Measurements from ENCODE around the gene MTUS2.

The MTUS2 gene

DNA sequence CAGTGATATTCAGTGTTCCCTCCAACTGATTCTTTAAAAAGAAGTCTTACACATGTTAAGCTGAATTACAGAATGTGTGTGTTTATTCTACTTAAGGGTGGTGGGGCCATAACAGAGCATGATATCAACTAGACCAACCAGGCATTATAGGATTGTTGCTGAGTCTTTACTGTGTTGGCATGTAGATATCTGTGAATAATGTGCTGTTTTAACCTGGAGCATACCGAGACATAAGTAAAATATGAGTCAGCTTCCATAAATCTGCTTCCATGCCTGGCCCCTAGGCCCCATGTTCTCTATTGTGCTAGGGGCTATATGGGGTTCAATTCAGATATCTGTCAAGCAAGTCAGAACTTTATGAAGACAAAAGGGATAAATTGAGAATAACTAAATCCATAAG is 295.7 kb downstream of the MTUS2 start:
- DNase-seq (ENCODE audit: low read depth in 1 of 2, low spot score in 1 of 2) = no peak
- in situ Hi-C loops (cut with HindIII; ENCODE audit: low pct_unique_long_range_greater_than_20kb, low sequenced_read_pairs) = no loop called here
- TF ChIP-seq JUND (IDR thresholded peaks at IDR 0.05; ENCODE audit: low read depth) = no peak

DNA sequence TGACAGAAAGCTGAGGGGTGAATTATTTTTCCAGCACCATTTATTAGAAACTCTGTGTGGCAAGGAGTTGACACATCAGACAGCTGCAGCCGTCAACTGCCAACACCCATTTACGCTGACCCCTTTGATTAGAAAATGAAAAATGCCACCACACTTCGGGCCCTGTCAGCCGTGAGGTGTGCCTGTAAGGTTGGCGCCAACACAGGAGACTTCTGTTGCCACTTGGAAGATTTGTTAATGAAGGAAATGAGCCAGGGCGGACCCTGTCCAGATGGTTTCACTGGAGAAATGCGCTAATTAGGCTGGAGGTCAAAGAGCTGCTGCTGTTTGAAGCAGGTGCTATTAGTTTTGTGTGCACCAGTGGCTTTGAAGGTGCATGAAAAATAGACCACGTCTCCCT is 297.5 kb downstream of the MTUS2 start:
- in situ Hi-C loops (cut with HindIII; ENCODE audit: low pct_unique_long_range_greater_than_20kb, low sequenced_read_pairs) = no loop called here
- DNase-seq (ENCODE audit: low read depth in 1 of 2, low spot score in 1 of 2) = no peak
- no peak for TF ChIP-seq JUND (IDR thresholded peaks at IDR 0.05; ENCODE audit: low read depth)

DNA sequence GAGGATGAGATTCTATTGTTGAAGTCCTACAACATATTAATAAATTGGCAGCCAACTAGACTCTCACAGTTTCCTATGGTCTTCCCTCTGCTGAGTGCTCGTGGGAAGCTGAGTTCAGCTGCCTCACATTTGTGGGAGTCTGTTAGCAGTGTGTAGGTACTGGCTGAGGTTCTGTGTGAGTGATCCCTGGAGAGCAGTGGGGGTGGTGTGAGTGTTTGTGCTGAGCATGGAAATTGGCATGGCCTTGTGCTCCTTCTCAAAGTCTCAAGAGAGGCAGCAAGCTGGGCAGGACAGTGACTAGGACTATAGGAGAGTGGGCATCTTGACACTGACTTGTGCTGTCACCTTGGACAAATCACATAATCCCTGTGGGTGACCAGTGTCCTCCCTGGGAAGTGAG is 298.3 kb downstream of the MTUS2 start:
- no peak for TF ChIP-seq JUND (IDR thresholded peaks at IDR 0.05; ENCODE audit: low read depth)
- in situ Hi-C loops (cut with HindIII; ENCODE audit: low pct_unique_long_range_greater_than_20kb, low sequenced_read_pairs) = no loop called here
- DNase-seq (ENCODE audit: low read depth in 1 of 2, low spot score in 1 of 2) = no peak

DNA sequence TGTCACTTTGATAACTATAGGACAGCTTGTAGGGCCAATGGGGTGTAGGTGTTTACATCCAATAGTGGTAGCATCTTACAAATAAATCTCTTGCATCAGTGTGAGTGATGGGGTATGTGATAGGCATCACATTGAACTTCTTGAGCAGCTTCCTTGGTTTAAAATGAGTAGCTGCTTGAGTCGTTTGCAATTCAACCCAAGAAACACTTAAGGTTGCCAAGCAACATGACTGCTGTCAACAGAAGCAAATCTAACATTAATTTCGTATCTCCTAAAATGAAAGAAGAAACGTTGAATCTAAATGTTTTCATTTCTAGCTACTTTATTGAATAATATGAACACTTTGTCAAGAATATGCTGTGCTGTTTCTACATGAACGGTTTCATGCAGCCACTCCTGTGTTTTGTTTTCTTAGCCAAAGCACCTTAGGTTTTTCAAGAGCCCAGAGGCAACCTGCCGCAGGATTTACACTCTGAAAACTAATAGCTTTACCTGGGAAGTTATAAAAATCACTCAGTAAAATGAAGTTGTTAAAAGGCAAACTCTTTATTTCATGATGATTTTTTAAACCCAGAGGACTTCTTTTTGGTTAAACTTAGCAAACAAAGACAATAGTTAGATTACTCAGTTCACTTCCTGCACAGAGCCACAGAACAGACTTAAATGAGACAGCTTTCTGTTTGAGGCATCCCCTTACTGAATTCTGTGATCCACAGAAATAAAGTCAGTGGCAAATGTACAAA is 305.2 kb downstream of the MTUS2 start:
- no peak for DNase-seq (ENCODE audit: low read depth in 1 of 2, low spot score in 1 of 2)
- TF ChIP-seq JUND (IDR thresholded peaks at IDR 0.05; ENCODE audit: low read depth) = no peak
- in situ Hi-C loops (cut with HindIII; ENCODE audit: low pct_unique_long_range_greater_than_20kb, low sequenced_read_pairs) = no loop called here

DNA sequence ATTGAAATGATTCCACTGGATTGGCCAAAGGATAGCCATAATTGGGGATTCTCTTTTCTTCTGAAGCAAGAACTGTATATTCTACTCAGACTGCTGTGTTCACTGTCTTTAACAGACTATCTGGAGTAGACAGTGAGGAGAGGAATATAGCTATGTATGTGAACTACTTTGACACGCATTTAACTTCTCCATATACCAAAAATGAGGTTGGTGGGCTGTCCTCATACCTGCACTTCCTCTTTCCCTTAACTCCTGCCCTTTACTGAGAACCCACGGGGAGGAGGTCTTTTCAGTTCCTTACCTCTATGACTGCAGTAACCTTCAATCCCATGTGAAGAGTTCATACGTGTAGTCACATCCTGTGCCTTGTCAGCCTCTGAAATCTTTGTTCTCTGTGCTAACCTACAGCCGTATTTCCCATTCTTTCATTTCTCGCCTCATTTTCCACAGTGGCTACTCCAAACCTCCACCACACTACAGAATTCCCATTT is 305.8 kb downstream of the MTUS2 start:
- no peak for DNase-seq (ENCODE audit: low read depth in 1 of 2, low spot score in 1 of 2)
- TF ChIP-seq JUND (IDR thresholded peaks at IDR 0.05; ENCODE audit: low read depth) = no peak
- in situ Hi-C loops (cut with HindIII; ENCODE audit: low pct_unique_long_range_greater_than_20kb, low sequenced_read_pairs) = no loop called here

DNA sequence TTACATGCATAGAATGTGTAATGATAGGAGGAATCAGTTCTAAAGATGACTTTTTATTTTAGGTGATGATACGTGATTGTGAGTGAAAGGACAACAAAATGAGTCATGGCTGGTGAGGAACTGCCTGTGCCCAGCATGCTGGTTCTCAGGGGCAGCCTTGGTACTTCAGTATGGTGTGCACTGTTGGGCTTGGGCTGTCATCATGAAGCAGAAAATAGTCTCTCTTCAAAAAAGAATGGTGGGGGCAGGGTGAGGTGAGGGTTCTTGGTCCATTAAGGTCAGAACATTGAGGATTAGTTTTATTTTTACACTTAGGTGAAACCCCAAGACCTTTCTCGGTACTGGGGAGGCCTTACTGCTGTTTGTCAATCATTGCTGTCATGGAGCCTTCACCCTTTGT is 309.5 kb downstream of the MTUS2 start:
- DNase-seq (ENCODE audit: low read depth in 1 of 2, low spot score in 1 of 2) = no peak
- no peak for TF ChIP-seq JUND (IDR thresholded peaks at IDR 0.05; ENCODE audit: low read depth)
- in situ Hi-C loops (cut with HindIII; ENCODE audit: low pct_unique_long_range_greater_than_20kb, low sequenced_read_pairs) = no loop called here

DNA sequence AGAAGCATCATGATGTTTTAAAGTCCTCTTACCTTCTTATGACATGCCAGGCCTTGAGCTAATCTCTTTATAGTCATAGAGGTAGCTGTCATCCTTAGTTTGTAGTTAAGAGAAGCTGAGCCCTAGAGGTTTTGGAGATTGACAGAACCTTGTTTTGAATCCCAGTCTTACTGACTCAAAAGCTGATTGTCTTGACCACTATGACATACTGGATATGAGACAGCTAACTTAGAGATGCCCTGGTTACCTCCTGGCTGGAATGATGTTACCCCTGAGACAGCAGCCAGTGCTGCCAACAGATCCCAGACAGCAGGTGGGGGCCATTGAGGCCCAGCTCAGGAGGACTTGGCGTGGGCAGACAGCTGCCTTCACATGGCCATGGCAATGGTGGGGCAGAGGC is 311.0 kb downstream of the MTUS2 start:
- in situ Hi-C loops (cut with HindIII; ENCODE audit: low pct_unique_long_range_greater_than_20kb, low sequenced_read_pairs) = no loop called here
- no peak for DNase-seq (ENCODE audit: low read depth in 1 of 2, low spot score in 1 of 2)
- TF ChIP-seq JUND (IDR thresholded peaks at IDR 0.05; ENCODE audit: low read depth) = no peak

DNA sequence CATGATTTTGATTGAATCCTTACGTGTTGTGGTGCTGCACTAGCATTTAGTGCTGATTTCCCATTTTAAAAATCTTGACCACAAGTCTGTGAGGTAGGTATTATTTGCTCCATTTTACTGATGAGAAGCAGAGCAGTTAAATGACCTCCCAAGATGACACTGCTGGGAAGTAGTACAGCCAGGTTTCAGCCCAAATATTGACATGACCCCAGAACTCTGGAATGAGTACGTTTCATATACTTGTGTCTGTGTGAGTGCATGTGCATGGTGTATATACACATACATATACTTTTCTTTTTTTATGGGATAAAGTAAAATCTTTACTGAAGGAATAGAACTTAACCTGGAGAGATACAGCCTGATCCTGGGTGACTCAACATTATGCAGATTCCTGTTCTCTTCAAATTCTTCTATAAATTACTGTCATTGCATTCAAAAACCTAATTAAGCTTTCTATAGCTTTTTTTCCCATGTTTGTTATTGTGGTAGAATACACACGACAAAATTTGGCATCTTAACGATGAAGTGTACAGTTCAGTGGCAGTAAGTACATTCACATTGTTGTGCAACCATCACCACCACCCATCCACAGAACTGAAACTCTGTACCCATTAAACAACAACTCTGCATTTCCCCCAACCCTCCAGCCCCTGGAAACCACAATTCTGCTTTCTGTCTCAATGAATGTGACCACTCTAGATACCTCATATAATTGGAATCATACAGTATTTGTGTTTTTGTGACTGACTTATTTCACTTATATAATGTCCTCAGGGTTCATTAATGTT is 311.9 kb downstream of the MTUS2 start:
- no peak for TF ChIP-seq JUND (IDR thresholded peaks at IDR 0.05; ENCODE audit: low read depth)
- no peak for DNase-seq (ENCODE audit: low read depth in 1 of 2, low spot score in 1 of 2)
- in situ Hi-C loops (cut with HindIII; ENCODE audit: low pct_unique_long_range_greater_than_20kb, low sequenced_read_pairs) = no loop called here

DNA sequence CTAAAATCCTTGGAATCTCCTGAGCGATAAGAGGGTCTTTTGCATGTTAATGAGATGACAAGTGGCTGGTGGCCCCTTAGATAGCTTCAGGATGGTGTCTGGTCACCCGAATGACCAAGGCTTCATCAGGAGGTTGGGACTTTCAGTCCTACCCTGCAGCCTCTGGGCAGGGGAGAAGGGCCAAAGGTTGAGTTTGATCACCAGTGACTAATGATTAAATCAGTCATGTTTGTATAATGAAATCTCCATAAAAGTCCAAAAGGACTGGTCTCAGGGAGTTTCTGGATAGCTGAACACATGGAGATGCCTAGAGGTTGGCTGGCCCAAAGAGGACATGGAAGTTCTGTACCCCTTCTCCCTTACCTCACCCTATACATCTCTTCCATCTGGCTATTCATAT is 316.2 kb downstream of the MTUS2 start:
- DNase-seq (ENCODE audit: low read depth in 1 of 2, low spot score in 1 of 2) = no peak
- in situ Hi-C loops (cut with HindIII; ENCODE audit: low pct_unique_long_range_greater_than_20kb, low sequenced_read_pairs) = no loop called here
- TF ChIP-seq JUND (IDR thresholded peaks at IDR 0.05; ENCODE audit: low read depth) = no peak

DNA sequence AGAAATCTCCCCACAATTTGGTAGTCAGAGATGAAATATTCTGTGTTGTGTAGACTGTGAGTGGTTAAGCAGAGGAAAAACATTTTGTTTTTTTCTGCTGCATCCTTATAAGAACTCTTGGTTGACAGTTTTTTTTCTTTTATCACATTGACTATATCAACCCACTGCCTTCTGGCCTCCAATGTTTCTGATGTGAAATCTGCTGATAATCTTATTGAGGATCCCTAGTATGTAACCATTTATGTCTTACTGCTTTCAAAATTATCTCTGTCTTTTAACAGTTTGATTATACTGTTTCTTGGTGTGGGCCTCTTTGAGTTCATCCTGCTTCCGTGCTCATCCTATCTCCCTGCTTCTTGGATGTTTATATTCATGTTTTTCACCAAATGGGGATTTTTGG is 316.9 kb downstream of the MTUS2 start:
- no peak for TF ChIP-seq JUND (IDR thresholded peaks at IDR 0.05; ENCODE audit: low read depth)
- in situ Hi-C loops (cut with HindIII; ENCODE audit: low pct_unique_long_range_greater_than_20kb, low sequenced_read_pairs) = no loop called here
- DNase-seq (ENCODE audit: low read depth in 1 of 2, low spot score in 1 of 2) = no peak

DNA sequence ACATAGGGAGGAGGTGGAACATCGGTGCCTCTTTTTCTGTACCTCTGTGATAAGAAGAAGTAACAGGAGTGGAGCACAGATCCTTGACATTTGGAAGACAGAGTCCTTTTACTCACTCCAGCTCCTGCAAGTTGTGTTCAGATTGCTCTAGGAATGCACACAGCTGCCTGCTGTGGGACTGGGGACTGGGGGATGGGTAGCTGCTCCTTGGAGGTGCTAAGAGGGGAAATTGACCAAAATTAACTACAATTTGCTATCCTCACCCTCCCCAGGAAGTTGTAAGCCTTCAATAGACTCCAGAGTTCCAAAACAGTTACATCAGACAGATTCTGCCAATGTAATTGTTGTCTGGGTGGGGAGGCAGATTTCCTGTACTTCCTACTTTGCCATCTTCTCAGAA is 317.9 kb downstream of the MTUS2 start:
- no peak for TF ChIP-seq JUND (IDR thresholded peaks at IDR 0.05; ENCODE audit: low read depth)
- DNase-seq (ENCODE audit: low read depth in 1 of 2, low spot score in 1 of 2) = no peak
- in situ Hi-C loops (cut with HindIII; ENCODE audit: low pct_unique_long_range_greater_than_20kb, low sequenced_read_pairs) = no loop called here

DNA sequence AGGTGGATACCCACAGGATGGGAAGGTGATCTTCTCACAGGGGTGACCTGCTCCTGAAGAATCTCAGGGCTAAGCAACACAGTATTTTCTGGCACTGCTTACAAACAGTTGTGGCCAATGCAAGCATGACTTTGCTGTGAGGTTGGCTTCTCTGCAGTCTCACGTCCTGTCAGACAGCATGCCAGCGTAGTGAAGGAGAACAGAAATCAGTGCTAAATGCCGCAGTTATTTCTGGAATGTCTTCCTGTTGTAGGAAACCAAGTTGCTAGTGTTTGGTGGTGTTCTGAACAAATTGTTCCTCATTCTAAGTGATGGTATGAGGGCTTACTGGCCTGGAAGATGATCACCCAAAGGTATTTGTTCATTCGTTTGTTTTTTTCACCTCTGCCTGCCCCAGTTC is 320.1 kb downstream of the MTUS2 start:
- peak; percentile 16 to 88 for DNase-seq (ENCODE audit: low read depth in 1 of 2, low spot score in 1 of 2)
- in situ Hi-C loops (cut with HindIII; ENCODE audit: low pct_unique_long_range_greater_than_20kb, low sequenced_read_pairs) = no loop called here
- TF ChIP-seq JUND (IDR thresholded peaks at IDR 0.05; ENCODE audit: low read depth) = no peak

DNA sequence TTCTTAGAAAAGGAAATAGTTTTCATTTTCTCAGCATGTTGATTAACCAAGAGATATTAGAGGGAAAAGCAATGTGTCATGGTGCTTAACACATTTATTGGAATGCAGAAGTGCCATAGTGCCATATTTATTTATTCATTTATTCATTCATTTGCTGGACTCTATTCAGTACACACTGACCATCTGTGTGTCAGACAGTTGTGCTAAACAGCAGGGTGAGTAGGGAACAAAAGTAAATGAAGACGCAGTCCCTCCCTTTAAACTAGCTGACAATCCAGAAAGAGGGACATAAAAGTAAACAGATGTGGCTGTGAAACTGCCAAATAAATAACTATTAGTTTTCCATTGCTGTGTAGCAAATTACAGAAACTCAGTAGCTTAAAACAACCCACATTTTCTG is 323.7 kb downstream of the MTUS2 start:
- DNase-seq (ENCODE audit: low read depth in 1 of 2, low spot score in 1 of 2) = no peak
- no peak for TF ChIP-seq JUND (IDR thresholded peaks at IDR 0.05; ENCODE audit: low read depth)
- in situ Hi-C loops (cut with HindIII; ENCODE audit: low pct_unique_long_range_greater_than_20kb, low sequenced_read_pairs) = no loop called here
